ENCODE data around the gene ADD2. TPM values are rescaled to one million over a fixed set of nuclear protein-coding genes. Genes with fewer than 3 reads are reported as not detected.

The ADD2 gene
- total RNA-seq, 2 experiments from 2014 or later: 4.4 to 6.4 TPM

DNA sequence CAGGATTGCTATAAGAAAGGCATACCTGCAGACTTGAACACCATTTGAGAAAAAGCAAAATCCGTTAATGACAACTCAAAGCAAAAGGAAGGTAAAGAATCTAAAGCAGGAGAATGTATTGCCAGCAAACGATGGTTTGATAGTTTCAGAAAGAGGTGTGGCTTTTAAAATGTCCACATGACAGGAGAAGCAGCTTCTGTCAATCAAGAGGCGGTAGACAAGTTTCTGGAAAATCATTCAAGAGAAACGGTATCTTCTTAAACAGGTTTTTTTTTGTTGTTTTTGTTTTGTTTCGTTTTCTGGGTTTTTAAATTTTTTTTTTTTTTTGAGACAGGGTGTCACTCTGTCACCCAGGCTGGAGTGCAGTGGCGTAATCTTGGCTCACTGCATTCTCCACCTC, 38.6 kb upstream of the ADD2 start:
- intact Hi-C loops (cut with DNase I, micrococcal nuclease): no loop called here
- H3K27ac Mint-ChIP-seq: no peak overlapping the region
- Histone ChIP-seq H3K4me3 (ENCODE audit: low read length) (no peak overlapping the region), H3K9me3 (ENCODE audit: control insufficient read depth in 1 of 2, insufficient read depth in 1 of 2, low read length in 2 of 2) (peaks cover 0 to 8% of the 10 kb centered on the region in 2 experiments), H3K27ac (ENCODE audit: low read depth in 1 of 2, low read length in 2 of 2) (no peak overlapping the region), H3K4me1 (ENCODE audit: insufficient read depth, low read length) (no peaks in the 10 kb centered on the region), H3K27me3 (ENCODE audit: control insufficient read depth in 1 of 2, insufficient read depth in 2 of 2, low read length in 2 of 2) (no peaks in the 10 kb centered on the region), H3K36me3 (ENCODE audit: insufficient read depth, low read length) (no peaks in the 10 kb centered on the region)
- POLR2A ChIA-PET: no interaction called here
- H3K4me1 Mint-ChIP-seq (ENCODE audit: low read depth): no peaks in the 10 kb centered on the region
- H3K4me3 Mint-ChIP-seq: no peak overlapping the region
- TF ChIP-seq, protein P1, sequence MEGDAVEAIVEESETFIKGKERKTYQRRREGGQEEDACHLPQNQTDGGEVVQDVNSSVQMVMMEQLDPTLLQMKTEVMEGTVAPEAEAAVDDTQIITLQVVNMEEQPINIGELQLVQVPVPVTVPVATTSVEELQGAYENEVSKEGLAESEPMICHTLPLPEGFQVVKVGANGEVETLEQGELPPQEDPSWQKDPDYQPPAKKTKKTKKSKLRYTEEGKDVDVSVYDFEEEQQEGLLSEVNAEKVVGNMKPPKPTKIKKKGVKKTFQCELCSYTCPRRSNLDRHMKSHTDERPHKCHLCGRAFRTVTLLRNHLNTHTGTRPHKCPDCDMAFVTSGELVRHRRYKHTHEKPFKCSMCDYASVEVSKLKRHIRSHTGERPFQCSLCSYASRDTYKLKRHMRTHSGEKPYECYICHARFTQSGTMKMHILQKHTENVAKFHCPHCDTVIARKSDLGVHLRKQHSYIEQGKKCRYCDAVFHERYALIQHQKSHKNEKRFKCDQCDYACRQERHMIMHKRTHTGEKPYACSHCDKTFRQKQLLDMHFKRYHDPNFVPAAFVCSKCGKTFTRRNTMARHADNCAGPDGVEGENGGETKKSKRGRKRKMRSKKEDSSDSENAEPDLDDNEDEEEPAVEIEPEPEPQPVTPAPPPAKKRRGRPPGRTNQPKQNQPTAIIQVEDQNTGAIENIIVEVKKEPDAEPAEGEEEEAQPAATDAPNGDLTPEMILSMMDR (IDR thresholded peaks at IDR 0.05): no peak
- H3K36me3 Mint-ChIP-seq (ENCODE audit: low read depth): no peaks in the 10 kb centered on the region
- H3K9me3 Mint-ChIP-seq: no peaks in the 10 kb centered on the region
- CTCF ChIA-PET: no interaction called here
- peaks cover 6% of the 10 kb centered on the region for H3K27me3 Mint-ChIP-seq
- ATAC-seq (ENCODE audit: poor library complexity): no peak
- no peak for DNase-seq

DNA sequence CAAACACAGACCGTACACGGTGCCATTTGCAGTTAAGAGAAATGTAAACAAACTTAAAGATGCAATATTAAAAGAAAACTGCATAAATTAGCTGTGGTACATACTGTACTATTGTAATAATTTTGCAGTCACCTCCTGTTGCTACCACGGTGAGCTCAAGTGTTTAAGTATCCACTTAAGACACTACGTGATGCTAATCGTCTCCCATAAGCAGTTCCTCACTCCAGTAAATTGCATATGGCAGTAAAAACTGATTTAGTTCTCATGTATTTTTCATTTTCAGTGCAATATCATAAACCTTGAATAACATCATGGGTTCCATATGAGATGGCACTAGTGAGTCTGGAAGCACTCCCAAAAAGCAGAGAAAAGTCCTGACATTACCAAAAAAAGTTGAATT, 38.0 kb upstream of the ADD2 start:
- TF ChIP-seq, protein P1 (IDR thresholded peaks at IDR 0.05): no peak
- no peaks in the 10 kb centered on the region for H3K36me3 ChIP-seq (ENCODE audit: insufficient read depth, low read length)
- H3K4me1 ChIP-seq (ENCODE audit: insufficient read depth, low read length): no peaks in the 10 kb centered on the region
- Mint-ChIP-seq H3K36me3 (ENCODE audit: low read depth) (no peaks in the 10 kb centered on the region), H3K4me1 (ENCODE audit: low read depth) (no peaks in the 10 kb centered on the region), H3K27me3 (peaks cover 12% of the 10 kb centered on the region), H3K4me3 (no peak overlapping the region), H3K27ac (no peak overlapping the region), H3K9me3 (no peaks in the 10 kb centered on the region)
- no peak for DNase-seq
- no peak overlapping the region for H3K27ac ChIP-seq (ENCODE audit: low read depth in 1 of 2, low read length in 2 of 2)
- peaks cover 0 to 4% of the 10 kb centered on the region in 2 experiments for H3K27me3 ChIP-seq (ENCODE audit: control insufficient read depth in 1 of 2, insufficient read depth in 2 of 2, low read length in 2 of 2)
- ATAC-seq (ENCODE audit: poor library complexity): no peak
- peaks cover 0 to 8% of the 10 kb centered on the region in 2 experiments for H3K9me3 ChIP-seq (ENCODE audit: control insufficient read depth in 1 of 2, insufficient read depth in 1 of 2, low read length in 2 of 2)
- ChIA-PET CTCF (no interaction called here), POLR2A (no interaction called here)
- intact Hi-C loops (cut with DNase I, micrococcal nuclease): no loop called here
- no peak overlapping the region for H3K4me3 ChIP-seq (ENCODE audit: low read length)

DNA sequence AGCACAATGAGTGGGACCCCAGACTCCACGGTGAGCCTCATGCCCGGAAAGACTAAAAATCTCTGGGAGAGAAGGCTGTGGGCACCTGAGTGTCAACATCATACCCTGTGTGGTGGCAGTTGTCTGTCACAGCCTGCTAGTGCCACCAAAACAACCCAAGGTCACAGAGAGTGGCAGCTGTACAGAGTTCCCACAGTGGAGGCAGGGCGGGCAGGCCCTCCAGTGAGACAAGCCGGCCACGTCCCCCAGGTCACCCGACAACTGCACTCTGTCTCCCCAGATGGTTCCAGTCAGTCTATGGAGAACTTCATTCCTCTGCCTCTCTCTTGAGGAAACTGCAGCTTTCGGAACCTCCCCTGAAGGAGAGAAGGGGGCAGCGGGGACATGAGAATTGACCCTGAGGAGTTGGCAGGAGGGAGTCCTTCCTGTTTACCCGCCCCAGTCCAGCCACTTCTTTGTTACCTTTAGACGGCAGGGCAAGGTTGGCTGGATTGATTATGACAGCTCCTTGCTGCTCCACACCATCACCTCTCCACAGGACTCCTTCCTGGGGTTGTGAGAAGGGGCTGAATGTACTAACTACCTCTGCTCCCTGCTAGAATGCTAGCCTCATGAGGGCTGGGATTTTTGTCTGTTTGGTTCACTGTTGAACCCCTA, 33.7 kb upstream of the ADD2 start:
- Histone ChIP-seq H3K36me3 (ENCODE audit: insufficient read depth, low read length) (no peaks in the 10 kb centered on the region), H3K27ac (ENCODE audit: low read depth in 1 of 2, low read length in 2 of 2) (no peak overlapping the region), H3K4me1 (ENCODE audit: insufficient read depth, low read length) (no peaks in the 10 kb centered on the region), H3K27me3 (ENCODE audit: control insufficient read depth in 1 of 2, insufficient read depth in 2 of 2, low read length in 2 of 2) (peaks cover 0 to 4% of the 10 kb centered on the region in 2 experiments), H3K9me3 (ENCODE audit: control insufficient read depth in 1 of 2, insufficient read depth in 1 of 2, low read length in 2 of 2) (peaks cover 0 to 11% of the 10 kb centered on the region in 2 experiments), H3K4me3 (ENCODE audit: low read length) (no peak overlapping the region)
- Mint-ChIP-seq H3K9me3 (no peaks in the 10 kb centered on the region), H3K4me3 (no peak overlapping the region), H3K36me3 (ENCODE audit: low read depth) (no peaks in the 10 kb centered on the region), H3K27me3 (peaks cover 41% of the 10 kb centered on the region), H3K27ac (no peak overlapping the region), H3K4me1 (ENCODE audit: low read depth) (no peaks in the 10 kb centered on the region)
- DNase-seq (no peak), ATAC-seq (ENCODE audit: poor library complexity) (no peak)
- CTCF ChIA-PET: no interaction called here
- intact Hi-C loops (cut with DNase I, micrococcal nuclease): no loop called here
- POLR2A ChIA-PET: no interaction called here
- TF ChIP-seq, protein P1 (IDR thresholded peaks at IDR 0.05): no peak

Data from CD4-positive, alpha-beta T cell (primary cell).